Measurements from ENCODE around the gene CTF1.

GRCh38 chr16:30893744-30894539 is 2.5 kb upstream of the CTF1 start, which contains the start of gene BCL7C:
- peak in 3 of 6 experiments; percentile 35 to 69 (median 63) for TF ChIP-seq CTCF (IDR thresholded peaks at IDR 0.05)
- peak; percentile 58 to 72 for TF ChIP-seq POLR2A (IDR thresholded peaks at IDR 0.05)
